Adipocyte (in vitro differentiated cells): ENCODE results near the gene DAB2.

Experiments
- DNase-seq: peaks from one replicate; pipeline ENCODE4 v3.0.0-alpha.2; 2015; ENCODE audit warnings: low read depth
- H3K27me3 ChIP-seq: replicated peaks from 2 replicates; pipeline ENCODE4 v1.7.0; 2013; ENCODE audit warnings: mild to moderate bottlenecking, low read length, moderate library complexity; ENCODE audit not compliant: control insufficient read depth, insufficient read depth
- H3K36me3 ChIP-seq: 2 replicates; pipeline ENCODE4 v1.7.0; 2013; ENCODE audit warnings: low read length, mild to moderate bottlenecking, moderate library complexity; ENCODE audit not compliant: control insufficient read depth, insufficient read depth, severe bottlenecking
- H3K4me1 ChIP-seq: 2 replicates; pipeline ENCODE4 v1.7.0; 2013; ENCODE audit warnings: mild to moderate bottlenecking, low read length, moderate library complexity; ENCODE audit not compliant: control insufficient read depth, insufficient read depth
- H3K4me3 ChIP-seq: 2 replicates; pipeline ENCODE4 v1.7.0; 2013; ENCODE audit warnings: mild to moderate bottlenecking, low read length, moderate library complexity
- H3K9ac ChIP-seq: 2 replicates; pipeline ENCODE4 v1.7.0; 2013; ENCODE audit warnings: mild to moderate bottlenecking, low read length, moderate library complexity
- H3K9me3 ChIP-seq: 2 replicates; pipeline ENCODE4 v1.7.0; 2013; ENCODE audit warnings: mild to moderate bottlenecking, low read length, moderate library complexity; ENCODE audit not compliant: control insufficient read depth

Gene DAB2

GRCh38 chr5:39360471-39361111 is 64.2 kb downstream of the DAB2 start:
- Histone ChIP-seq H3K36me3 (no peaks in the 10 kb centered on the region), H3K27me3 (no peaks in the 10 kb centered on the region), H3K9me3 (no peaks in the 10 kb centered on the region), H3K4me1 (no peaks in the 10 kb centered on the region), H3K4me3 (no peak overlapping the region), H3K9ac (no peak overlapping the region)
- no peak for DNase-seq

- Histone ChIP-seq H3K4me3 (no peak overlapping the region), H3K27me3 (no peaks in the 10 kb centered on the region), H3K36me3 (no peaks in the 10 kb centered on the region), H3K9me3 (peaks cover 6% of the 10 kb centered on the region), H3K9ac (no peak overlapping the region), H3K4me1 (no peaks in the 10 kb centered on the region)
- no peak for DNase-seq
Observed at GRCh38 chr5:39356263-39356662, 68.5 kb downstream of the DAB2 start.

- DNase-seq = no peak
Observed at GRCh38 chr5:39355324-39355723, 69.5 kb downstream of the DAB2 start.

GRCh38 chr5:39353717-39354399 is 70.9 kb downstream of the DAB2 start:
- DNase-seq = no peak
- H3K9me3 ChIP-seq = peaks cover 21% of the 10 kb centered on the region
- no peak overlapping the region for H3K9ac ChIP-seq
- H3K4me1 ChIP-seq = no peaks in the 10 kb centered on the region
- H3K27me3 ChIP-seq = peaks cover 7% of the 10 kb centered on the region
- H3K4me3 ChIP-seq = no peak overlapping the region
- H3K36me3 ChIP-seq = no peaks in the 10 kb centered on the region

More at GRCh38 chr5:39355324-39355723, 69.5 kb downstream of the DAB2 start:
- H3K9me3 ChIP-seq = peaks cover 15% of the 10 kb centered on the region
- H3K9ac ChIP-seq = no peak overlapping the region
- no peaks in the 10 kb centered on the region for H3K4me1 ChIP-seq
- H3K27me3 ChIP-seq = peaks cover 3% of the 10 kb centered on the region
- no peak overlapping the region for H3K4me3 ChIP-seq
- no peaks in the 10 kb centered on the region for H3K36me3 ChIP-seq

- Histone ChIP-seq H3K36me3 (no peaks in the 10 kb centered on the region), H3K4me1 (no peaks in the 10 kb centered on the region), H3K9me3 (peaks cover 21% of the 10 kb centered on the region), H3K27me3 (peaks cover 7% of the 10 kb centered on the region), H3K9ac (no peak overlapping the region), H3K4me3 (no peak overlapping the region)
- DNase-seq = no peak
Observed at GRCh38 chr5:39352951-39353350, 71.8 kb downstream of the DAB2 start.

- Histone ChIP-seq H3K4me3 (no peak overlapping the region), H3K9me3 (peaks cover 21% of the 10 kb centered on the region), H3K9ac (no peak overlapping the region), H3K4me1 (no peaks in the 10 kb centered on the region), H3K36me3 (no peaks in the 10 kb centered on the region), H3K27me3 (peaks cover 7% of the 10 kb centered on the region)
- no peak for DNase-seq
Observed at GRCh38 chr5:39352170-39352569, 72.6 kb downstream of the DAB2 start.

GRCh38 chr5:39349484-39349883 is 75.3 kb downstream of the DAB2 start:
- no peaks in the 10 kb centered on the region for H3K36me3 ChIP-seq
- DNase-seq = no peak
- no peaks in the 10 kb centered on the region for H3K4me1 ChIP-seq
- peaks cover 21% of the 10 kb centered on the region for H3K9me3 ChIP-seq
- H3K9ac ChIP-seq = no peak overlapping the region
- no peak overlapping the region for H3K4me3 ChIP-seq
- H3K27me3 ChIP-seq = peaks cover 7% of the 10 kb centered on the region

GRCh38 chr5:39342460-39342859 is 82.3 kb downstream of the DAB2 start:
- H3K4me1 ChIP-seq = peaks cover 4% of the 10 kb centered on the region
- no peaks in the 10 kb centered on the region for H3K36me3 ChIP-seq
- no peak for DNase-seq
- H3K9ac ChIP-seq = no peak overlapping the region
- H3K27me3 ChIP-seq = no peaks in the 10 kb centered on the region
- H3K4me3 ChIP-seq = no peak overlapping the region
- H3K9me3 ChIP-seq = no peaks in the 10 kb centered on the region

GRCh38 chr5:39341896-39342295 is 82.9 kb downstream of the DAB2 start:
- no peak overlapping the region for H3K4me3 ChIP-seq
- H3K36me3 ChIP-seq = no peaks in the 10 kb centered on the region
- H3K27me3 ChIP-seq = no peaks in the 10 kb centered on the region

GRCh38 chr5:39340506-39340905 is 84.3 kb downstream of the DAB2 start:
- H3K27me3 ChIP-seq = no peaks in the 10 kb centered on the region
- H3K4me1 ChIP-seq = peaks cover 4% of the 10 kb centered on the region
- no peak overlapping the region for H3K4me3 ChIP-seq
- H3K36me3 ChIP-seq = no peaks in the 10 kb centered on the region
- DNase-seq = peak; percentile 35
- H3K9me3 ChIP-seq = no peaks in the 10 kb centered on the region
- no peak overlapping the region for H3K9ac ChIP-seq

More at GRCh38 chr5:39341896-39342295, 82.9 kb downstream of the DAB2 start:
- Histone ChIP-seq H3K9ac (no peak overlapping the region), H3K9me3 (no peaks in the 10 kb centered on the region), H3K4me1 (peaks cover 4% of the 10 kb centered on the region)
- no peak for DNase-seq

GRCh38 chr5:39337252-39337915 is 87.4 kb downstream of the DAB2 start:
- Histone ChIP-seq H3K4me3 (no peak overlapping the region), H3K9me3 (no peaks in the 10 kb centered on the region), H3K36me3 (no peaks in the 10 kb centered on the region), H3K27me3 (no peaks in the 10 kb centered on the region), H3K4me1 (peaks cover 12% of the 10 kb centered on the region), H3K9ac (no peak overlapping the region)
- DNase-seq = no peak
